Esophagus squamous epithelium (tissue), 5 donors: ENCODE data around the gene UGT2B17. TPM values are rescaled to one million over a fixed set of nuclear protein-coding genes. Genes with fewer than 3 reads are reported as not detected.
"Not testable (repeated sequence)": the region's sequence is repeated elsewhere in the genome, so short reads cannot be mapped to it uniquely, and the experiment has no call there.

Source experiments
- DNase-seq: peaks from one replicate; lab custom pipeline; 2025; lab: John Stamatoyannopoulos, UW
- H3K27ac ChIP-seq, 4 donors: fragments of 200-600 bp; sonication (generic); one replicate each; pipeline ENCODE4 v1.5.1; 2016 to 2019; ENCODE audit warnings: mild to moderate bottlenecking in 1 of 4
- H3K27me3 ChIP-seq, 4 donors: fragments of 200-600 bp; sonication (generic); 1 replicate in 3 of 4; 2 replicates in 1 of 4; pipeline versions ENCODE4 v1.5.1 to v1.6.0; 2017 to 2021; ENCODE audit warnings: antibody characterized with exemption in 1 of 4
- H3K36me3 ChIP-seq, 3 donors: fragments of 200-600 bp; sonication (generic); one replicate each; pipeline ENCODE4 v1.5.1; 2016 to 2019
- H3K4me1 ChIP-seq, 3 donors: fragments of 200-600 bp; sonication (generic); one replicate each; pipeline ENCODE4 v1.5.1; 2017 to 2019
- H3K4me3 ChIP-seq, 4 donors: fragments of 200-600 bp; sonication (generic); 1 replicate in 3 of 4; 2 replicates in 1 of 4; pipeline ENCODE4 v1.5.1; 2016 to 2019; ENCODE audit warnings: mild to moderate bottlenecking in 2 of 4, moderate library complexity in 1 of 4
- H3K9me3 ChIP-seq, 3 donors: fragments of 200-600 bp; sonication (generic); one replicate each; pipeline ENCODE4 v1.5.1; 2016 to 2019
- CTCF ChIP-seq, 6 experiments: fragments of 450-650 bp in 4 of 6; fragments of 200-600 bp in 2 of 6; sonication (generic) in 2 of 6; IDR thresholded peaks; one replicate each; pipeline ENCODE4 v1.5.1; 2016 to 2019; ENCODE audit warnings: antibody characterized with exemption in 6 of 6, mild to moderate bottlenecking in 4 of 6, moderate library complexity in 4 of 6
- POLR2A ChIP-seq, 4 donors: fragments of 450-650 bp; IDR thresholded peaks; one replicate each; pipeline ENCODE4 v1.6.1; 2017; ENCODE audit warnings: antibody characterized with exemption in 4 of 4, mild to moderate bottlenecking in 4 of 4, moderate library complexity in 3 of 4
- WGBS, 2 donors: methylation state at CpG; one replicate each; pipeline ENCODE4 v1.1.5; 2018; 5-methylcytosine and 5-hydroxymethylcytosine counted together
- intact Hi-C: fragments of 100-400 bp; cut with DNase I; formaldehyde crosslinking; loops from one replicate; pipeline ENCODE4 v1.15.0; 2022
- total RNA-seq, 4 donors: library from RNA; depleted of rRNA; stranded (reverse); fragments of >200 nt; gene quantifications; one replicate each; pipeline ENCODE4 v1.1.0, GENCODE V29; 2016
- donor health status: DM: yes; HTN: yes; CAD: no.

UGT2B17 gene
- total RNA-seq, 4 donors from 2014 or later = not detected

DNA sequence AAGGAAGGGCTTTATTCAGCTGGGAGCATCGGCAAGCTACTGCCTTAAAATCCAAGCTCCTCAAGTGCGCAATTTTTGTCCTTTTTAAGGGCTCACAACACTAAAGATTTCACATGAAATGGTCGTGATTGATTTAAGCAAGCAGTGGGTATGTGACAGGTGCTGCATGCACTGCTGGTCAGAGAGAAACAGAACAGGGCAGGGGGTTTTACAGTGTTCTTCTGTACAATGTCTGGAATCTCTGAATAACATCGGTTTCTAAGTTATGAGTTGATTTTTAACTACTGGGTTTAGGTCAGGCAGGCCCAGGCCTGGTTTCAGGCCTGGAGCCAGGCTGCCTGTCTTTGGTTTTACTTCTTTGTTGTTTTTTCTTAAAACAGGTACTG lies 6.0 kb downstream of the UGT2B17 start:
- intact Hi-C loops = no loop called here
- DNase-seq = no peak
- Histone ChIP-seq H3K27me3 (no peaks in the 10 kb centered on the region), H3K9me3 (no peaks in the 10 kb centered on the region), H3K4me1 (no peaks in the 10 kb centered on the region), H3K27ac (no peak overlapping the region), H3K4me3 (no peak overlapping the region), H3K36me3 (no peaks in the 10 kb centered on the region)
- TF ChIP-seq POLR2A (IDR thresholded peaks at IDR 0.05) (no peak), CTCF (IDR thresholded peaks at IDR 0.05) (no peak)
- 53 to 59% methylated on average over 3 to 4 of the region's 4 CpGs for WGBS, 2 donors

DNA sequence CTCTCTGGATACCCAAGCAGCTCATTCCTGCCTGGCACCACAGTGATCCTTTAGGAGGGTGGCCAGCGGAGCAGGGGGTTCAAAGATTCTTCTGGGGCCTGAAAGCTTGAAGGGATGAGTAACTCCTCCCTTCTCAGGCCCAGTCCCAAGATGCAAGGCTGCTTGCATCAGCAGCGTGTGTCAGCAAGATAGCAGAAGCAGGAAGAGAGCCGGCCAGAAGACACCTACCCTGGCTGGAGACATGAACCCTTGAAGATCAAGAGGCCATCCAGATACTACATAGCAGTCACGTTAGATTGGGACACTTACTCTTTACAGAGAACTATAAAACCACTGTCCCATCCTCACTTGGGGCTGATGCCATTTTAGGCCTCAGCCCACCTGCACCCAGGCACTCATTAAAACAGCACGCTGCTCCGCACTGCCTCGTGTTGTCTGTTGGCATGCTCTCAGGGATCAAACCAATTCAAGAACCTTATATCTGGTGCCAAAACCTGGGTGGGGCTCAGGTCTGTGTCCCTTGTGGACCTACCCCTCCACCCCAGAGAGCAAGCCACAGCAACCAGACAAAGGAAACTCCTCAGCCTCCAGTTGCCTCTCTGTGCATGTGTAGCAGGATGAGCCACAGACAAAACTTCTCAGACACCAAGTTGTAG lies 6.5 kb downstream of the UGT2B17 start:
- no peaks in the 10 kb centered on the region for H3K4me1 ChIP-seq
- no peaks in the 10 kb centered on the region for H3K27me3 ChIP-seq
- H3K9me3 ChIP-seq = no peaks in the 10 kb centered on the region
- 84% methylated on average over 7 of the region's 7 CpGs; no CpG with 5 or more reads in 1 of the 2 donors for WGBS, 2 donors
- TF ChIP-seq CTCF (IDR thresholded peaks at IDR 0.05) (no peak), POLR2A (IDR thresholded peaks at IDR 0.05) (no peak)
- no peak overlapping the region for H3K4me3 ChIP-seq
- no peak overlapping the region for H3K27ac ChIP-seq
- intact Hi-C loops = no loop called here
- H3K36me3 ChIP-seq = no peaks in the 10 kb centered on the region
- DNase-seq = no peak

DNA sequence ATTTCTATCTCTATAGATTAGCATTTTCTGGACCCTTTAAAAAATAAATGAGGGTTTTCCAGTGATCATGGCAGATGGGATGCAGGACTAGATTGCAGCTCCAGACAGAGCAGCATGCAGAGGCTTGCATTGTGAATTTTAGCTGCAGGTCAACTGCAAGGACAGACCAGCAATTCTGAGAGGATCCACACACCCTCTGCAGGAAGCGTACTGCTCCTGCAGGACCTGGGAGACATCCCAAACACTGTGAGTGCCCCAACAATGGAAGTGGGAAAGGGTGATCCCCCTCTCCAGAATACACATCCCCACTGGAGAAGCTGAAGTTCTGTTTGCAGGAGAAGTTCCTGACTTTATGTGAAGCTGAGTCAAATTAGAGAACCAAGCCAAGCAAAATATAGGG lies 7.1 kb downstream of the UGT2B17 start:
- DNase-seq, H3K4me3 ChIP-seq, intact Hi-C loops, H3K4me1 ChIP-seq, H3K27ac ChIP-seq, H3K36me3 ChIP-seq, H3K27me3 ChIP-seq, H3K9me3 ChIP-seq: not testable (repeated sequence)
- 40% methylated on average over 1 of the region's 1 CpG; no CpG with 5 or more reads in 1 of the 2 donors for WGBS, 2 donors

DNA sequence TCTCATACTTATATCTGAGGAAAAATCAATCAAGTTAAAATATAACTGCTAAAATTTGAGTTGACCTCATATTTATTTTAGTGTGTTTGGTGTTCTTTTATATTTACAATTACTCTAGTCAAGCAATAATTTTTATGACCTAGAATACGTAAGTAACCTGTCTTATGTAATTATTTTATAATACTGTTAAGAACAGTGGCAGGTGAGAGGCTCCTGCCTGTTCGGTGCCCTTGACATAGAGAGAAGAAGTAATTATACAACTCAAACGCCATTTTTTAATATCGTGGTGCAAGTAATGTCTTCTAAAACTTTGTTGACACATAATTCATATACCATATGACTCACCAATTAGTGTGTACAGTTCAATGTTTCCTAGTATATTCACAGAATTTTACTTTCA lies 7.6 kb downstream of the UGT2B17 start:
- H3K27ac ChIP-seq, H3K9me3 ChIP-seq, H3K4me1 ChIP-seq, DNase-seq, H3K27me3 ChIP-seq, H3K4me3 ChIP-seq, intact Hi-C loops, H3K36me3 ChIP-seq: not testable (repeated sequence)
- WGBS, 2 donors = 32% methylated on average over 4 of the region's 4 CpGs

DNA sequence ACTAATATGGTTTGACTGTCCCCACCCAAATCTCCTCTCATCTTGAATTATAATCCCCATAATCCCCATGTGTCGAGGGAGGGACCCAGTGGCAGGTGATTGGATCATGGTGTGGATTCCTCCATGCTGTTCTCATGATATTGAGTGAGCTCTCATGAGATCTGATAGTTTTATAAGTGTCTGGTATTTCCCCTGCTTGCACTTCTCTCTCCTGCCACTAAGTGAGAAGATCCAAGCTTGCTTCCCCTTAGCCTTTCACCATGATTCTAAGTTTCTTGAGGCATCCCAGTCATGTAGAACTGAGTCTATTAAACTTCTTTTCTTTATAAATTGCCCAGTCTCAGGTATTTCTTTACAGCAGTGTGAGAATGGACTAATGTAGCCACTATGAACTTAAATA lies 9.8 kb downstream of the UGT2B17 start:
- 57 to 94% methylated on average over 1 of the region's 1 CpG for WGBS, 2 donors
- H3K4me1 ChIP-seq, H3K27ac ChIP-seq, H3K9me3 ChIP-seq, H3K27me3 ChIP-seq, H3K4me3 ChIP-seq, H3K36me3 ChIP-seq, intact Hi-C loops, DNase-seq: not testable (repeated sequence)

DNA sequence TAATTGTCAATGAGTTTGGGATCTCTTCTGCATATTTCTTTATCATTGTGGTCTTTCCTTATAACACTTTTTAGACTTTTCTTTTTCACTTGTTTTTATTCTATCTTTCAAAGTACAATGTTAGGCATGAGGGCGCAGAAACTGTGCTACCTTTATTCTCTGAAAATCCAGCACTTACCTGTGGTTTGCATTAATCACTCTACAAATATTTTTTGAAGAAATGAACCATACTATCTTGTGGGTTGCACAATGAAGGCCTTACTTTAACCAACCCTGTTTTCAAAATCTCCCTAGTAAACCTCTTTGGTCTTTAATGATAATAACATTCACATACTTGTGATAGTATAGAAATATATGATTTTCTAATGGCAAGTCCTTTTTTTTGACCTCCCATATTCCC lies 11.0 kb downstream of the UGT2B17 start:
- H3K4me3 ChIP-seq, DNase-seq, H3K9me3 ChIP-seq, H3K36me3 ChIP-seq, H3K27me3 ChIP-seq, intact Hi-C loops, H3K27ac ChIP-seq, H3K4me1 ChIP-seq: not testable (repeated sequence)
- WGBS, 2 donors = 82 to 89% methylated on average over 1 of the region's 1 CpG

DNA sequence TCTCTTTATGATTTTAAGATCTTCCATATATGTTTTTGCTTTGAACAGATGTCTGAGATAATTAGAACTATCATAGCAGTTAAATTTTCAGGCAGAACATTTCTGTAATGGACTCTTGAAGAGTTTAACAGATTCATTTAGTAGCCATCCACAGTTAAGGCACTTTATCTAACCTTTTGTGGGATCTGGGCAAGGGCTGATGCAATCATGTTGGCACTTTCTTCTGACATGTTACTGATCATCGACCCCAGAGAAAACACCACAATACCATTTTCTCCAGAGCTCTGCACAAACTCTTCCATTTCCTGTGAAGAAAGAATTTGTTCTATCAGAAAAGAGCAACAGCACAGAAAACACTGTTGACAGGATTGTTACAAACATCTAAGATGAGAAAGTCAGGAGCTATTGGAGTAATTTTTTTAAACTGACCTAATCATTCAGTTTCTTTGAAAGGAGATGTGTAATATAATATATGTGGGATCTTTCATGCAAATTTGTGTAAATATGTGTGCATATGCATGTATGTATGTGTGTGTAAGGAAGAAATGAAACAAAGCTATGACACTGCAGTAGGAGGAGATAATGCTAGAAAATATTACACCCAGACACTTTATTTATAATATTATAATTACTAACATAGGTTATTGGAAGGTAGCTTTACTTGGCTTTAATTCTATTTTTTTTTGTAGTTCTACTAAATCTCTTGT lies 15.6 kb downstream of the UGT2B17 start:
- H3K36me3 ChIP-seq = not testable (repeated sequence)

GRCh38 chr4:68553830-68554229 lies 22.3 kb downstream of the UGT2B17 start:
- H3K27me3 ChIP-seq, DNase-seq, H3K36me3 ChIP-seq, H3K4me1 ChIP-seq, H3K9me3 ChIP-seq, H3K4me3 ChIP-seq, H3K27ac ChIP-seq, intact Hi-C loops: not testable (repeated sequence)
- 67 to 80% methylated on average over 1 of the region's 1 CpG for WGBS, 2 donors

More for the DNA sequence above, 15.6 kb downstream of the UGT2B17 start:
- DNase-seq, H3K27me3 ChIP-seq, H3K4me1 ChIP-seq, H3K9me3 ChIP-seq, H3K4me3 ChIP-seq, H3K27ac ChIP-seq, intact Hi-C loops: not testable (repeated sequence)
- no CpG with 5 or more reads among the region's 1 CpG for WGBS, 2 donors

- H3K27me3 ChIP-seq, H3K4me3 ChIP-seq, H3K9me3 ChIP-seq, H3K4me1 ChIP-seq, H3K36me3 ChIP-seq, DNase-seq, H3K27ac ChIP-seq, intact Hi-C loops: not testable (repeated sequence)
- 58 to 72% methylated on average over 5 of the region's 5 CpGs for WGBS, 2 donors
Observed at GRCh38 chr4:68552818-68553811, 23.0 kb downstream of the UGT2B17 start.

- H3K27me3 ChIP-seq, intact Hi-C loops, H3K4me3 ChIP-seq, H3K36me3 ChIP-seq, DNase-seq, H3K9me3 ChIP-seq, H3K4me1 ChIP-seq, H3K27ac ChIP-seq: not testable (repeated sequence)
- WGBS, 2 donors = 91% methylated on average over 10 of the region's 13 CpGs; no CpG with 5 or more reads in 1 of the 2 donors
Observed at GRCh38 chr4:68542742-68543141, 33.4 kb downstream of the UGT2B17 start.
